Anterior cingulate cortex (tissue), 58 donors: ENCODE data around the gene GALK2.
"Not testable (repeated sequence)": the region's sequence is repeated elsewhere in the genome, so short reads cannot be mapped to it uniquely, and the experiment has no call there.

Experiments
- DNase-seq, 58 donors: peaks; one replicate each; lab custom pipeline; 2025; lab: John Stamatoyannopoulos, UW

Gene GALK2

DNA sequence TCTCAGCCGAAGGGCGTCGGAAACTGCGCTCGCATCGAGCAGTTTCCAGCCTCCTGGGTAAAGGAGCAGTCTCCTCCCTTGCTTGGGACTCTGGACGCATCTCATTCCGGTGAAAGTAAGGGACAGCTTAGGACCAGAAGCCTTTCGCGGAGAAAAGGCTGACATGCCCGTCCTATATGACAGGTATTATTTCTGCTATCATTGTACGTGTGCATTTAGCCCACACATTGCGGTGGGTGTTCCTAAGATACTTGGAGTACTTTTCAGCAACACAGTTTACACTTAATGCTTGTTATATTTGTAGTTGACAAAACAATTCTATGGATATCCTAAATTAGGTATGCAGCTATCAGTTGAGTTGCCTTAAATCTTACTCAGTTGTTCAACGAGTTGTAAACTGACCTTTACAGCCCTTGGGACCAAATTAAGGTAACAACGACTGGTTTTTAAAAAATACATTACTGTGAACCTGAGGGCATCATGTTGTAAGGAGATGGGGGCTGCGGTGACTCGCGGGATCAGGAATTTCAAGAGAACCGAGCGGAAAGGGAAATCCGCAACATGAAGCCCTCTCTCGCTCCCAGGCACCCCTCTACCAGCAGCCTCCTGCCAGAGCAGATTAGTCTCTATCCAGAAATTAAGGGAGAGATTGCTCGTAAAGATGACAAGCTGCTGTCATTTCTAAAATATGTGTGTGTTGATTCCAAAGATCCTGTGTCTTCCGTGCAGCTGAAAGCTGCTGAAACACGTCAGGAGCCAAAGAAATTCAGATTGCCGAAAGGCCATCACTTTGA, 14.0 kb upstream of the GALK2 start:
- DNase-seq, result peak in 10 of 58 donors; percentile 0 to 40 (median 6)

DNA sequence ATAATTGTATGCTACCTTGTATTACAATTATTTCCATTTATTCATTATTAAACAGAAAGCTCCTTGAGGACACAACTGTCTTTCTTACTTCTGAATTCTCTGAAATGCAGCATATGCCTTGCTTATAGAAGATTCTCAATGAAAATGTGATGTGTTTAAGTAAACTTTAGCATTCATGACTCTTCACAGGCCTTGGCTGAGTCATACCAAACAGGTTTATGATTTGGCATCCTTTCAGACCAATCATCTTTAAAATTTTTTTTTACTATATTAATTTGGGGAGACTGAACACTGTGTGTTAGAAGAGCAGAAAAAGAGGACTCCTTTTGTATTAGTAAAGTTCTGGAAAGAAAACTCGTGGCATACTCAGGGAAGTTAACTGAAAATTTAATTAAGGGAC, 6.4 kb upstream of the GALK2 start:
- no peak for DNase-seq

DNA sequence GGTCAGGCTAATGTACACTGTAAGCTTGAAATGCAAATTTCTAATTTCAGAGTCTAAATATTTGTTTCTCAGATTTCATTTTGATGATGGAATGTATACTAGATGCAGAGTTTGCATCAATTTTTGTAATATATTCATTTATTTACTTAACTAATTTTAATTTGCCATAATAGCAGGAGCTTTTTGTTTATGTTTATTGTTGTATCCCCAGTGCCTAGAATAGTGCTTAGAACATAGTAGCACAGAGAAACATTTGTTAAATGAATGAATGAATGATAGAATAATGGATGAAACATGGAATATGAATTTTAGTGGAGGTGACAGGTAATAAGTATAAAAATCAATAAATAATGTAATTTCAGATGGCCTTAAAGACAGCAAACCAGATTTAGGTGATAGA, 5.2 kb upstream of the GALK2 start:
- DNase-seq, result no peak

DNA sequence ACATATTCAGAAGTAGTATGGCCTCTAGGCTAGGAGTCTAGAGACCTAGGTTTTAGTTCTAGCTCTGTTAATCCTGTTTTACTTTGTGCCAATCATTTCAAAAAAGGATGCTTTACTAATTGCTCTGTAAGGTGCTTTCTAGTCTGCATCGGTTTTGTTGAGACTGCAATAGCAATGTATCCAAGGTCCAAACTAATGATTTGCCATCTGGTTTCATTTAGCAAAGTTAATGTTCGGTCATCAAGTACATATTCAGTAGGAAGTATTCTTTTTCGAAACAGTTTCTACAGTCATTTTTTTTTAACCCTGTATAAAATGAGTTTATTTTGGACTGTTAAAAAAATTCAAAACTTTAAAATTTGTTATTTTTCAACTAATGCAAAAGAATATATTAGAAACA, 2.0 kb upstream of the GALK2 start:
- no peak for DNase-seq

GRCh38 chr15:49171790-49172189, 1.7 kb downstream of the GALK2 start:
- DNase-seq, result no peak

- no peak for DNase-seq
Measured at GRCh38 chr15:49174902-49175301, 4.9 kb downstream of the GALK2 start.

GRCh38 chr15:49175582-49176397, 5.7 kb downstream of the GALK2 start:
- not testable (repeated sequence) for DNase-seq

DNA sequence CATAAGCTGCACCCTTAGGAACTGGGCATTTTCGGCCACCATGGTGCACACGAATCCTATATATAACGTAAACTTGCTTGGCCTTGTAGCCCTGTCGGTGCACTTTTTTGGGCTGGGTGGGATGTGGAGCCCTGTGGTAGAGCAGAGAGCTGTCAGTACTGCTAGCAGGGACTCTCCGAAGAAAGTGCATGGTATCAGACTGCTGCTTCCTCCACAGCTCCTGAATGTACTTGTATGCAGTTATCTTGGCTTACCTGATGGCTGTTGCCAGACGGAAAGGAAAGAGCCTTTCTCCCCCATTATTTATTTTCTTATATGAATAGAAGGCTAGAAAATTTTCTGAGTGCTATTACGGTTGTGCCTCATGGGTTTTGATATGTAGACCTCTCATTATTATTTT, 8.4 kb downstream of the GALK2 start:
- DNase-seq, result no peak

DNA sequence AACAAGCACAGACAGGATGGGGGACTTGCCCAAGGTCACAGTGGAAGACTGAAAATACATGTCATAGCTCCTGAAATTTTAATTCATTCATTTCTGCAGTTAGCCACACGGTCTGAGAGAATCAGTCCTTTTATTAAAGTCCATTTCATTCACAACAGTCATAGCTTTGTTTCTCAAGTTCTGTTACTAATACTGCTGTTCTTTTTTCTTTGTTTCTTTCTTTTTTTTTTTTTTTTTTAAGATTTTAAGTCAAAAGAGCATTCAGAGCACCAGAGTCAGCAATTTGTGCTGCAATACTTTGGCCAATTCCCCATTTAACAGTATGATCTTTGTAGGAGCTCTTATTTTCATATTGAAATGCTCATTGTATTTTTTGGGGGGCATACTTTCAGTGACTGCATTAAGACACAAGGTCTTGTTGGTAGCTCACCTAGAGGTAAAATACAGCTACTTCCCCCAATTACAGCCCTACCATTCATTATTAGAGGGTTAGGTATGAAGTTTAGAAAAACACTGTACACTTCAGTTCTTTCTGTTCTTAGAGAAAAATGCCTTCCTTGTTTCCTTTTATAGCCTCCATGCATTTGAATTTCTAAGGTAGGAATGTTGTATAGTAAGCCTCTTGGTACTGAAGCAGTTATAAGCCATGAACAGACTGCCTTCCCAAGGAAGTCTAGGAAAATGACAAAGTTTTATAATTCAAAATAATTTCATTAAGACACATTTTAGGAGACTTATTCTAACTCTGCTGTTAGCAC, 9.6 kb downstream of the GALK2 start:
- DNase-seq, result no peak

DNA sequence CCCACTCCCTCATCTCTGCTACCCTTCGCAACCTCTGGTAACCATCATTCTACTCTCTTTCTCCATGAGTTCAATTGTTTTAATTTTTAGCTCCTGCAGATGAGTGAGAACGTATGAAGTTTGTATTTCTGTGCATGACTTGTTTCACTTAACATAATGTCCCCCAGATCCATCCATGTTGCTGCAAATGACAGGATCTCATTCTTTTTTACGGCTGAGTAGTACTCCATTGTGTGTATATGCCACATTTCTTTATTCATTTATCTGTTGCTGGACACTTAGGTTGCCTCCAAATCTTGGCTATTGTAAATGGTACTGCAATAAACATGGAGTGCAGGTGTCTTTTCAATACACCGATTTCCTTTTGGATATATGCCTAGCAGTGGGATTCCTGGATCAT, 12.1 kb downstream of the GALK2 start:
- DNase-seq, result no peak

GRCh38 chr15:49183741-49184140, 13.7 kb downstream of the GALK2 start:
- DNase-seq, result not testable (repeated sequence)

DNA sequence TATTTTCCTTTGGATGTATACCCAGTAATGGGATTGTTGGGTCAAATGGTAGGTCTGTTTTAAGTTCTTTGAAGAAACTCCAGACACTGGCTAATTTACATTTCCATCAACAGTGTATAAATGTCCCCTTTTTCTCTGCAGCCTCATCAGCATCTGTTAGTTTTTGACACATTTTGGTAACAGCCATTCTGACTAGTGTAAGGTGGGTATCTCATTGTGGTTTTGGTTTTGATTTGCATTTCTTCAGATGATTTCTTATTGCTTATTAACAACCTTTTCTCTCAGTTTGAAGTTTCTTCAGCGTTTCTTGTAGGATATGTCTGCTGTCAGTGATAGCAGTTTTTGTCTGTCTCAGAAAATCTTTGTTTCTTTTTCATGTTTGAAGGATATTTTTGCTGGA, 15.4 kb downstream of the GALK2 start:
- DNase-seq, result no peak

GRCh38 chr15:49187549-49188245, 17.6 kb downstream of the GALK2 start:
- no peak for DNase-seq

- DNase-seq, result no peak
Measured at GRCh38 chr15:49188933-49189332, 18.9 kb downstream of the GALK2 start.

DNA sequence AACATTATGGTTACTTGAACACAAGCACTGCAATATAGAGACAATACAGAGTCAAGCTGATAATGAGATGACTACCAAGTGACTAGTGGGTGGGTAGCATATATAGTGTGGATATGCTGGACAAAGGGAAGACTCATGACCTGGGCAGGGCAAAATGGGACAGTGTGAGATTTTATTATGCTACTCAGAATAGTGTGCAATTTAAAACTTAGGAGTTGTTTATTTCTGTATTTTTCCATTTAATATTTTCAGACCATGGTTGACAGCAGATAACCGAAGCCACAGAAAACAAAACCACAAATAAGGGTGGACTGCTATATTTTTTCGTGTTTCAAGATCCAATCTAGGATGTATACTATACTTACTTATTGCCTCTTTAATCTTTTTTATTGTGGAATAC, 19.6 kb downstream of the GALK2 start:
- DNase-seq, result no peak

- DNase-seq, result no peak
Measured at GRCh38 chr15:49190586-49190985, 20.5 kb downstream of the GALK2 start.

GRCh38 chr15:49191892-49192291, 21.8 kb downstream of the GALK2 start:
- DNase-seq, result no peak

- DNase-seq, result no peak
Measured at GRCh38 chr15:49196856-49197255, 26.8 kb downstream of the GALK2 start.

DNA sequence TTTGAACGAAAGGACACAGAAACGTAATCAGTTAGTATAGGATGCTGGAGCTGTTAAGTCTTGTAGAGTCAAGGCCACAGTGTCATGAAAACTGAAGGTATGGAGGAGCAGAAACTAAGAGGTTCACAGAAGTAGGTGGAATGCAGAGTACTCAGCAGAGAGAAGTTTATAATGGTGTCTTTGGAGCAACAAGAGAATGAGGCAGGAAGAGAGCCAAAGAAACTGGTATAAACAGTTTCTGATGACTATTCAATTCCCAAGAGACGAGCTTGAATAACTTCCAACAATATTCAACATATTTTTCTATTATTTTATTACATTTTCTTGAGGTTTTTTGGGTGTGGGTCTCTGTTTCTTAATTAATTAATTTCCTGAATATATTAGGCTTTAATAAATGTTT, 29.6 kb downstream of the GALK2 start:
- DNase-seq, result no peak

DNA sequence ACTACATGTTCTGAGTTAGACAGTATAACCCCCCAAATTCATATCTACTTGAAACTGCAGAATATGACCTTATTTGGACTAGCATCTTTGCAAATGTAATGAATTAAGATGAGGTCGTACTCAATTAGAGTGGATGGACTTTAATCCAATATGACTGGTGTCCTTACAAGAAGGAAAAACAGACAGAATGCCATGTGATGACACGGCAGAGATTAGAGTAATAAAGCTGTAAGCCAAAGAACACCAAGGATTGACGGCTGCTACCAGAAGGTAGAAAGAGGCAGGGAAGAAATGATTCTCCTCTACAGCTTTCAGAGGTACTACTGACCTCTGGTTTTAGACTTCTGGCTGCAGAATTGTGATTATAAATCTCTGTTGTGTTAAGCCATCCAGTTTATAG, 30.3 kb downstream of the GALK2 start:
- no peak for DNase-seq

DNA sequence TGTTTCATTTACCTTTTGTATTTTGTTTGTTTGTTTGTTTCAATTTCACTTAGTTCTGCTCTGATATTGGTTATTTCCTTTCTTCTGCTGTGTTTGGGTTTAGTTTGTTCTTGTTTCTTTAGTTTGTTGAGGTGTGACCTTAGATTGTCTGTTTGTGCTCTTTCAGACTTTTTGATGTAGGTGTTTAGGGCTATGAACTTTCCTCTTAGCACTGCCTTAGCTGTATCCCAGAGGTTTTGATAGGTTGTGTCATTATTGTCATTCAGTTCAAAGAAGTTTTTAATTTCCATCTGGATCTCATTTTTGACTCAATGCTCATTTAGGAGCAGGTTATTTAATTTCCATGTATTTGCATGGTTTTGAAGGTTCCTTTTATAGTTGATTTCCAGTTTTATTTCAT, 38.1 kb downstream of the GALK2 start:
- DNase-seq, result not testable (repeated sequence)
